A549 (cell line): Measurements from ENCODE around the gene SRD5A3.

Experiments
- CTCF ChIP-seq: fragments of >200 bp; sonication (Bioruptor Twin); formaldehyde crosslinking; IDR thresholded peaks from 3 replicates; pipeline ENCODE4 v1.5.1; 2016
- KDM1A ChIP-seq: fragments of 200-600 bp; sonication (generic); IDR thresholded peaks from 2 replicates; pipeline ENCODE4 v1.6.1; 2016; ENCODE audit warnings: low read depth, mild to moderate bottlenecking
- RAD21 ChIP-seq, 2 experiments: fragments of >200 bp in 1 of 2; sonication (Bioruptor Twin) in 1 of 2; formaldehyde crosslinking in 1 of 2; IDR thresholded peaks in 1 of 2; conservative IDR thresholded peaks in 1 of 2; 2 replicates in 1 of 2; 3 replicates in 1 of 2; pipeline ENCODE4 v1.6.1; 2012 to 2018; ENCODE audit warnings: inconsistent platforms in 1 of 2
- USF2 ChIP-seq: fragments of 450-650 bp; IDR thresholded peaks from 2 replicates; pipeline ENCODE4 v1.6.1; 2014; ENCODE audit warnings: antibody characterized with exemption

- TF ChIP-seq USF2 (no peak), CTCF (peak; percentile 35; the same call in 2 of the 3 replicates), KDM1A (no peak), RAD21 (conservative IDR thresholded peaks at IDR 0.05 in 1 of 2, IDR thresholded peaks at IDR 0.05 in 1 of 2) (peak in 1 of 2 experiments; percentile 33; a peak in 1 of 5 replicates)
These were observed 33.4 kb upstream of the SRD5A3 start for GRCh38 chr4:55312489-55313101.
